ENCODE measurements around the gene LIFR.

GRCh38 chr5:38562444-38563210 lies 6.2 kb upstream of the LIFR start:
- TF ChIP-seq CTCF (IDR thresholded peaks at IDR 0.05): no peak
- TF ChIP-seq POLR2A (IDR thresholded peaks at IDR 0.05): no peak
